ENCODE results near the gene C1QTNF1.
"Not testable (repeated sequence)": the region's sequence is repeated elsewhere in the genome, so short reads cannot be mapped to it uniquely, and the experiment has no call there.

The C1QTNF1 gene

GRCh38 chr17:79054200-79054960, 30.4 kb downstream of the C1QTNF1 start:
- no peak for DNase-seq (ENCODE audit: low spot score)

- DNase-seq (ENCODE audit: low spot score): no peak
Measured at GRCh38 chr17:79055197-79055596, 31.2 kb downstream of the C1QTNF1 start.

- no peak for DNase-seq (ENCODE audit: low spot score)
Measured at GRCh38 chr17:79057737-79058385, 33.9 kb downstream of the C1QTNF1 start.

GRCh38 chr17:79062691-79063090, 38.7 kb downstream of the C1QTNF1 start:
- no peak for DNase-seq (ENCODE audit: low spot score)

- no peak for DNase-seq (ENCODE audit: low spot score)
Measured at GRCh38 chr17:79064026-79064425, 40.1 kb downstream of the C1QTNF1 start.

GRCh38 chr17:79065105-79065670, 41.2 kb downstream of the C1QTNF1 start:
- DNase-seq (ENCODE audit: low spot score): peak; percentile 32

- no peak for DNase-seq (ENCODE audit: low spot score)
Measured at GRCh38 chr17:79066963-79067362, 43.0 kb downstream of the C1QTNF1 start.

- DNase-seq (ENCODE audit: low spot score): no peak
Measured at GRCh38 chr17:79070266-79070880, 46.4 kb downstream of the C1QTNF1 start.

GRCh38 chr17:79071161-79071740, 47.3 kb downstream of the C1QTNF1 start:
- no peak for DNase-seq (ENCODE audit: low spot score)

GRCh38 chr17:79072544-79072943, 48.6 kb downstream of the C1QTNF1 start:
- DNase-seq (ENCODE audit: low spot score): no peak

- DNase-seq (ENCODE audit: low spot score): no peak
Measured at GRCh38 chr17:79073016-79073705, 49.2 kb downstream of the C1QTNF1 start.

- no peak for DNase-seq (ENCODE audit: low spot score)
Measured at GRCh38 chr17:79073706-79074088, 49.7 kb downstream of the C1QTNF1 start.

GRCh38 chr17:79074121-79074648, 50.2 kb downstream of the C1QTNF1 start:
- not testable (repeated sequence) for DNase-seq (ENCODE audit: low spot score)

- peak; percentile 97 for DNase-seq (ENCODE audit: low spot score)
Measured at GRCh38 chr17:79074649-79075445, 50.9 kb downstream of the C1QTNF1 start, which contains the start of gene ENGASE. Gene ENGASE (plus strand): TSS chr17:79074824. CDS start chr17:79074945, 121 bp downstream.

GRCh38 chr17:79075446-79075750, 51.4 kb downstream of the C1QTNF1 start:
- DNase-seq (ENCODE audit: low spot score): peak; percentile 31

GRCh38 chr17:79075861-79076406, 52.0 kb downstream of the C1QTNF1 start:
- DNase-seq (ENCODE audit: low spot score): no peak

GRCh38 chr17:79077587-79077986, 53.6 kb downstream of the C1QTNF1 start:
- no peak for DNase-seq (ENCODE audit: low spot score)

GRCh38 chr17:79078476-79079190, 54.7 kb downstream of the C1QTNF1 start:
- DNase-seq (ENCODE audit: low spot score): no peak

- DNase-seq (ENCODE audit: low spot score): no peak
Measured at GRCh38 chr17:79079421-79080200, 55.6 kb downstream of the C1QTNF1 start.
